Effector memory CD8-positive, alpha-beta T cell (primary cell): ENCODE measurements around the gene C16orf87.

Experiments used
- ATAC-seq: fragments of 150-1000 bp; cut with Tn5 transposase; replicated peaks from 2 replicates; pipeline ENCODE4 v1.10.0; 2021; ENCODE audit warnings: mild to moderate bottlenecking, moderate library complexity
- DNase-seq, 3 experiments: peaks; one replicate each; pipeline ENCODE4 v3.0.0; 2021
- H3K27ac Mint-ChIP-seq, 2 donors: one replicate each; pipeline ENCODE4 v1.8.0; 2022; ENCODE audit warnings: mild to moderate bottlenecking in 2 of 2, mixed read lengths in 2 of 2, moderate library complexity in 2 of 2
- H3K27me3 Mint-ChIP-seq, 2 donors: one replicate each; pipeline ENCODE4 v1.8.0; 2022; ENCODE audit warnings: mixed read lengths in 2 of 2
- H3K36me3 Mint-ChIP-seq: one replicate; pipeline ENCODE4 v1.8.0; 2022; ENCODE audit warnings: mild to moderate bottlenecking, moderate library complexity, mixed read lengths; ENCODE audit not compliant: insufficient read depth
- H3K4me1 Mint-ChIP-seq, 2 donors: one replicate each; pipeline ENCODE4 v1.8.0; 2022; ENCODE audit warnings: low read depth in 2 of 2, mixed read lengths in 2 of 2
- H3K4me3 Mint-ChIP-seq, 2 donors: one replicate each; pipeline ENCODE4 v1.8.0; 2022; ENCODE audit warnings: mild to moderate bottlenecking in 2 of 2, mixed read lengths in 2 of 2, moderate library complexity in 2 of 2
- H3K9me3 Mint-ChIP-seq, 2 donors: one replicate each; pipeline ENCODE4 v1.8.0; 2022; ENCODE audit warnings: mixed read lengths in 2 of 2

The C16orf87 gene

DNA sequence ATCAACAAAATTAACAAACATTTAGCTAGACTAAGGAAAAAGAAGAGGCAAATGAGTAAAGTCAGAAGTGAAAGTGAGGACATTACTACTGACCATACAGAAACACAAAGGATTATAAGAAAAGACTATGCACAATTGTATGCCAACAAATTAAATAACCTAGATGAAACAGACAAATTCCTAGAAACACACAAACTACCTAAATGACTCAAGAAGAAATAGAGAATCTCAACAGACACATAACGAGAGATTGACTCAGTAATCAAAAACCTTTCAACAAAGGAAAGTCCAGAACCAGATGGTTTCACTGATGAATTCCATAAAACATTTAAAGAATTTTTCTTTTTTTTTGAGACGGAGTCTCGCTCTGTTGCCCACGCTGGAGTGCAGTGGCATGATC lies 47.2 kb downstream of the C16orf87 start:
- H3K9me3 Mint-ChIP-seq, result peaks cover 0 to 12% of the 10 kb centered on the region in 2 donors

DNA sequence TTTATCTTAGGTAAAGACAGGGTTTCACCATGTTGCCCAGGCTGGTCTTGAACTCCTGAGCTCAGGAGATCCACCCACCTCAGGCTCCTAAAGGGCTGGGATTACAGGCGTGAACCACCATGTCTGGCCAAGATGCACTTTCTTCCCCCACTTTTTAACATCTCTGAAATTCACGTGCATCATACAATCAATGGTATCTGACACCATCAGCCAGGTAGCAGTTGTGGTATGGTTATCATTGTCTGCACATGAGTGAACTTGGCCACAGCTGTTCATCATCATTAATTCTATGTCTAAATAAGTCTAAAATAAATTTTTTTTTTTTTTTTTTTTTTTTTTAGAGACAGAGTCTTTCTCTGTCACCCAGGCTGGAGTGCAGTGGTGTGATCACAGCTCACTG lies 48.7 kb downstream of the C16orf87 start:
- H3K36me3 Mint-ChIP-seq, result no peaks in the 10 kb centered on the region
- no peak for DNase-seq
- H3K27me3 Mint-ChIP-seq, result no peaks in the 10 kb centered on the region
- H3K27ac Mint-ChIP-seq, result no peak overlapping the region
- ATAC-seq, result no peak
- H3K4me3 Mint-ChIP-seq, result no peak overlapping the region
- no peaks in the 10 kb centered on the region for H3K4me1 Mint-ChIP-seq
- peaks cover 0 to 12% of the 10 kb centered on the region in 2 donors for H3K9me3 Mint-ChIP-seq

More for the DNA sequence above, 47.2 kb downstream of the C16orf87 start:
- Mint-ChIP-seq H3K4me1 (no peaks in the 10 kb centered on the region), H3K27ac (no peak overlapping the region), H3K36me3 (no peaks in the 10 kb centered on the region), H3K4me3 (no peak overlapping the region), H3K27me3 (no peaks in the 10 kb centered on the region)
- ATAC-seq (no peak), DNase-seq (no peak)

DNA sequence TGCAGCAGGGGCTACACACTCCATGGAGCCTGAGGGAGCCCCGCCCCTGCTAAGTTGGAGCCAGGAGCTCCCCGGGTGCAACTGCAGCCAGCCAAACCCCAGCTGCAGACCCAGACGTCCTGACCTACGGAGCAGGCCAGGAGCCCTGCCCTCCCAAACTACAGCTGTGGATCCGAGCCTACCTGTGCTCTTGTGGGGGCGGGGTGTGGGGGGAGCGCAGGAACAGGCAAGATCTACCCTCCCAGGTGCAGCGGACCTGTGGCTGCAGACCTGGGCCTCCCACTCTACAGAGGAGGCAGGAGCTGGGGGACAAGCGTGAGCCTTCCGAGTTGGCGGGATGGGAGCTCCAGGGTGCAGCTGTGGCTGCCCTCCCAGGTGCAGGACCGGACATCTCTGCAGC lies 53.2 kb downstream of the C16orf87 start:
- Mint-ChIP-seq H3K36me3 (no peaks in the 10 kb centered on the region), H3K9me3 (no peaks in the 10 kb centered on the region), H3K27ac (no peak overlapping the region), H3K27me3 (peaks cover 0 to 8% of the 10 kb centered on the region in 2 donors), H3K4me1 (no peaks in the 10 kb centered on the region), H3K4me3 (no peak overlapping the region)
- DNase-seq (no peak), ATAC-seq (no peak)

DNA sequence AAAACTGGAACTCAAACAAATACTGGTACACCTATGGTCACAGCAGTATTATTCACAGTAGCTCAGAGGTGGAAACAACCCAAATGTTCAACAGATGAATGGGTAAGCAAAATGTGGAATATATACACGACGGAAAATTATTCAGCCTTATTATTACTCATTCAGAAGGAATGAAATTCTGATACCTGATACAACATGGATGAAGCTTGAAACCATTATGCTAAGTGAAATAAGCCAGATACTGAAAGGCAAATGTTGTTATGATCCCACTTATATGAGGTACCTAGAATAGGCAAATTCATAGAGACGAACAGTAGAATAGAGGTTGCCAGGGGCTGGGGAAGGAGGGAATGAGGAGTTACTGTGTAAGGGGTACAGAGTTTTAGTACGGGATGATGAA lies 55.8 kb downstream of the C16orf87 start:
- Mint-ChIP-seq H3K4me3 (no peak overlapping the region), H3K36me3 (no peaks in the 10 kb centered on the region), H3K4me1 (no peaks in the 10 kb centered on the region), H3K27me3 (peaks cover 7 to 8% of the 10 kb centered on the region in 2 donors), H3K27ac (no peak overlapping the region), H3K9me3 (no peaks in the 10 kb centered on the region)
- DNase-seq (no peak), ATAC-seq (no peak)

DNA sequence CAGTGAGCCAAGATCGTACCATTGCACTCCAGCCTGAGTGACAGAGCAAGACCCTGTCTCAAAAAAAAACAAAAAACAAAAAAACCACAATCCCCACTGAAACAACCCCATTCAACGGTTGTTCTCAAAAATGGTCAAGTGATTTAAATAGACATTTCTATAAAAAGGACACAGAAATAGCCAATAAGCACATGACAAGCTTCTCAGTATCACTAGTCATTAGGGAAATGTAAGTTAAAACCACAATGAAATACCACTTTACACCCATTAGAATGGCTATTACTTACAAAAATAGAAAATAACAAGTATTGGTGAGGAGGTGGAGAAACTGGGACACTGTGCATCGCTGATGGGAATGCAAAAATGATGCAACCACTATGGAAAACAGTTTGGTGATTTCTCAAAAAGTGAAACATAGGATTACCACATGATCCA lies 56.2 kb downstream of the C16orf87 start:
- no peak overlapping the region for H3K4me3 Mint-ChIP-seq
- no peak for ATAC-seq
- no peaks in the 10 kb centered on the region for H3K9me3 Mint-ChIP-seq
- no peak overlapping the region for H3K27ac Mint-ChIP-seq
- no peaks in the 10 kb centered on the region for H3K4me1 Mint-ChIP-seq
- DNase-seq, result no peak
- no peaks in the 10 kb centered on the region for H3K36me3 Mint-ChIP-seq
- H3K27me3 Mint-ChIP-seq, result peaks cover 7 to 8% of the 10 kb centered on the region in 2 donors

DNA sequence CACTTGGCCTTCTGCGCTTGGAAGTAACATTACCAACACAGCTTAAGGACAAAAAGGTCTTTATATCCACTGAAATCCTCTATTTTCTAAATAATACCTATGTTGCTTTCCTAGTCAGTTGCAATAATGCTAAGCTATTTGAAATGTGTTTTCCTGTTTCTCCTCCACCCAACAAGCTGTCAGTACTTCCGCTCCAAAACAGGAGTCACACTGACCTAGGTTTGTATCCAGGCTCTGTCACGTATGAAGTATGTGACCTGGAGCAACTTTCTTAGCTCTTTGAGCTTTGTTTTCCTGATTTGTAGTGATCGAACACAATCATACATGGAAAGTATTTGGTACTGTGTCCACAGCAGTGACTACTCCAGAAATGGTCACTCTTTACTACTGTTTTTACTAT lies 58.5 kb downstream of the C16orf87 start:
- H3K27me3 Mint-ChIP-seq, result peaks cover 7 to 8% of the 10 kb centered on the region in 2 donors
- no peaks in the 10 kb centered on the region for H3K9me3 Mint-ChIP-seq
- no peak overlapping the region for H3K27ac Mint-ChIP-seq
- no peak overlapping the region for H3K4me3 Mint-ChIP-seq
- no peaks in the 10 kb centered on the region for H3K4me1 Mint-ChIP-seq
- no peaks in the 10 kb centered on the region for H3K36me3 Mint-ChIP-seq
- DNase-seq (no peak), ATAC-seq (no peak)

DNA sequence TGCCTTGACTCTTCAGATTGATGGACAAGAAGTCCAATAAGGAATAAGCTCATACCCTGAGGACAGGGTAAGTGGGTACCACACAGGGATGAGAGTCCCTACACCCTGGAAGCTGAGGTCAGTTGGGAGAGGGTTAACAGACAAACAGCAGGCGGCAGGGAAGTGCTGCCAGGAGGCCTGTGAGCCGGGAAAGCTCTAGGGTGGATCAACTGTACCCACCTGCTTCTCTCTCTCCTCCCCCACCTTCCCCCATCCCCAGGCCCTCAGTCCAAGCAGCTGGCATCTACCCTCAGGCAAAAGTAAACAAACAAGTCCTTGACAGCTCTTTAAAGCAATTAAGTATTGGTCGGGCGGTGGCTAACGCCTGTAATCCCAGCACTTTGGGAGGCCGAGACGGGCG lies 62.2 kb downstream of the C16orf87 start:
- Mint-ChIP-seq H3K36me3 (no peaks in the 10 kb centered on the region), H3K27ac (no peak overlapping the region), H3K4me3 (no peak overlapping the region)

DNA sequence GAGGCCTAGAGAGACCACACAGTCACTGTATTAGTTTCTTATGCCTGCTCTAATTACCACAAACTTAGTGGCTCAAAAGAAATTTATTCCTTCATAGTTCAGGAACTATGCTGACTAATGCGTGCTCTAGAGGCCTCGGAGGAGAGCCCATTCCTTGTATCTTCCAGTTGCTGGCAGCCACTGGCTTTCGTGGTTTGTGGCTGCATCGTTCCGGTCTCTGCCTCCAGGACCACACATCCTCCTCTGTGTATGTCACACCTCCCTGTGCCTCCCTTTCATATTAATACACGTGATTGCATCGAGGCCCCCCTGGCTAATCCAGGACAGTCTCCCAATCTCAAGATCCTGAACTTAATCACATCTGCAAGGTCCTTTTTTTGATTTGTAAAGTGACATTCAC lies 65.9 kb downstream of the C16orf87 start:
- no peak overlapping the region for H3K27ac Mint-ChIP-seq
- H3K27me3 Mint-ChIP-seq, result peaks cover 7 to 16% of the 10 kb centered on the region in 2 donors
- ATAC-seq (no peak), DNase-seq (no peak)
- H3K4me1 Mint-ChIP-seq, result peaks cover 0 to 2% of the 10 kb centered on the region in 2 donors
- H3K9me3 Mint-ChIP-seq, result no peaks in the 10 kb centered on the region
- H3K36me3 Mint-ChIP-seq, result peaks cover 4% of the 10 kb centered on the region
- no peak overlapping the region for H3K4me3 Mint-ChIP-seq

More for the DNA sequence above, 62.2 kb downstream of the C16orf87 start:
- DNase-seq (no peak), ATAC-seq (no peak)
- H3K27me3 Mint-ChIP-seq, result peaks cover 0 to 7% of the 10 kb centered on the region in 2 donors
- H3K9me3 Mint-ChIP-seq, result no peaks in the 10 kb centered on the region
- H3K4me1 Mint-ChIP-seq, result peaks cover 0 to 2% of the 10 kb centered on the region in 2 donors

DNA sequence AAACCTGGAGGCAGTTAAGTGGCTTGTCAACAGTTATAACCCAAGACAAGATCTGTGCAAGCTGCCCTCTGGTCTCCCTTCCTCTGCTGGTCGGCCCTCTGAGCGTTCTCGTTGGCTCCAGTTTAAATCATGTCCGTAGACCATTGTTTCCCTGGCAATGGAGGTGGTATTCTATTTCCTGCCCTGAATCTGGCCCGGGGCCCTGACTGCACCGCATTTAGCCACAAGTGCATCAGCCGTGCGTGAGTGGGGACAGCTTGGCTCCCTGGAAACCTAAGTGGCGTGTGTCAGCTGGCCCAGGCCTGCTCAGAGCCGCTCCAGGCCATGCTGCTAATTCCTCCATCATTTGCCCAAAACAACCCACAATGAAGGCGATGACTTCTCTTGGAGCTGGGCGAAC lies 67.8 kb downstream of the C16orf87 start:
- peaks cover 0 to 2% of the 10 kb centered on the region in 2 donors for H3K4me1 Mint-ChIP-seq
- no peaks in the 10 kb centered on the region for H3K9me3 Mint-ChIP-seq
- peaks cover 10 to 35% of the 10 kb centered on the region in 2 donors for H3K27me3 Mint-ChIP-seq
- H3K36me3 Mint-ChIP-seq, result peaks cover 4% of the 10 kb centered on the region
- ATAC-seq, result no peak
- H3K27ac Mint-ChIP-seq, result no peak overlapping the region
- no peak overlapping the region for H3K4me3 Mint-ChIP-seq
- DNase-seq, result no peak

DNA sequence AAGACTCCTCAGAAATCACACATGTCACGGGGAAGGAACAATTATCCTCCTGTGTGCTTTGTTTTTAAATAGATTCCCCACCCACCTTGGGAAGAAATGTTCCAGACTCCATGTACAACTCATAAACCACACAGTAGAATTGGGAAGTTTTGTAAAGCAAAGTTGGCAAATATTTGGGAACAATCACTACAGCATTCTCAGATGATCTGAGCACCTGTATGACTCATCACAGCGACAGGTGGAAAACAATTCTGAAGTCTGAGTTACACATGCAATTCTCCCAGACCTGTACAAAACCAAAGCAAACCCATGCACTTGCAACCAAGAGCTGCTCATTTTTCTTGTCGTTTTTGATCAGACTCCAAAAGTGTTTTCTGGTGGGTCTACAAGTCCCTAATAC lies 68.4 kb downstream of the C16orf87 start:
- Mint-ChIP-seq H3K27me3 (peaks cover 11 to 41% of the 10 kb centered on the region in 2 donors), H3K27ac (no peak overlapping the region), H3K9me3 (no peaks in the 10 kb centered on the region), H3K4me3 (no peak overlapping the region), H3K4me1 (peaks cover 0 to 2% of the 10 kb centered on the region in 2 donors), H3K36me3 (peaks cover 4% of the 10 kb centered on the region)
- DNase-seq (no peak), ATAC-seq (no peak)

DNA sequence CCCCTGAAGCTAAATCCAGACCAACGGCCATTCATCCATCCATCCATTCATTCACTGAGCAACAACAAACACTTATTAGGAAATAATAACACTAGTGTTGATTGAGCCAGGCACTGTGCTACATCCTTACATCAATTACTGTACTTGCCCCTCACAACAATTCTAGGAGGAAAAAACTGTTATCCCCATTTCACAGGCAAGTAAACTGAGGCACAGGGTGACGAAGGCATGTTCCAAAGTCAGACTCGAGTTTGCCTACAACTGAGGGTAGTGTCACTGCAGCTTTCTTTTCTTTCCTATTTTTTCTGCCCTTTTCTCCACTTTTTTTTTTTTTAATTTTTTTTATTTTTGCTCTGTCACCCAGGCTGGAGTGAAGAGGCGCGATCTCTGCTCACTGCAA lies 71.7 kb downstream of the C16orf87 start:
- no peaks in the 10 kb centered on the region for H3K4me1 Mint-ChIP-seq
- no peak for ATAC-seq
- peaks cover 11 to 51% of the 10 kb centered on the region in 2 donors for H3K27me3 Mint-ChIP-seq
- H3K36me3 Mint-ChIP-seq, result peaks cover 4% of the 10 kb centered on the region
- no peak overlapping the region for H3K27ac Mint-ChIP-seq
- no peak overlapping the region for H3K4me3 Mint-ChIP-seq
- no peaks in the 10 kb centered on the region for H3K9me3 Mint-ChIP-seq
- no peak for DNase-seq

DNA sequence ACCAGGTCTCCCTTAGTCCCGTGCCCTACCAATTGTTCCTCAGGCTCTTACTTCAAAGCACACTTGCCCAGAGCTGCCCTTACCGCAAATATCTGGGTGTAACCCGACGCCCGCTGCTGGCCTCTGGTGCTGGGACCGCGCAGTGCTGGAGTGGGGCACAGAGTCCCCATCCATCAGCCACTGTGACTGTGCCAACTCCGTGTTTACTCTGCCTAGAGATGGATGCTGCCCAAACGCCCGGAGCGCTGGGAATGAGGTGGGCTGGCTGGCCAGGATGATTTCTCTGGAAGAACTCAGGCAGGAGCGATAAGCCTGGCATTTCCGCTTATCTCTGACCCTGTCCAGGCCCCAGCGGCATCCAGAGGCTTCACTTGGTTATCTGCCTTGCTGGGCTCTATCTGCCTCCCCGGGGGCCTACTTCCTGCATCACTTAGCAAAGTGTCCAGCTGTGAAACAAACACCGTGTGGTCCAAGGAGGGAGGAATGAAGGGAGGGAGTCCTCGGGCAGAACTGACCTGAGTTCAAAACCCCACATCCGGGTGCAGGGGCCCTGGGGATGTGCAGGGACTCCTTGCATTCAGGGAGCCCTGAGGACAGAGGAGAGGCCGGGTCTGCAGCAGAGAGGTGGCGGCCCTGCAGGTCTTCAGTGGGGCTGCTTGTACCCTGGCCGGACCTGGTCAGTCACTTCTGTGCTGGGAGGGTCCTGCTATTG lies 73.5 kb downstream of the C16orf87 start:
- Mint-ChIP-seq H3K27ac (no peak overlapping the region), H3K27me3 (peaks cover 11 to 51% of the 10 kb centered on the region in 2 donors)
- no peak for ATAC-seq

DNA sequence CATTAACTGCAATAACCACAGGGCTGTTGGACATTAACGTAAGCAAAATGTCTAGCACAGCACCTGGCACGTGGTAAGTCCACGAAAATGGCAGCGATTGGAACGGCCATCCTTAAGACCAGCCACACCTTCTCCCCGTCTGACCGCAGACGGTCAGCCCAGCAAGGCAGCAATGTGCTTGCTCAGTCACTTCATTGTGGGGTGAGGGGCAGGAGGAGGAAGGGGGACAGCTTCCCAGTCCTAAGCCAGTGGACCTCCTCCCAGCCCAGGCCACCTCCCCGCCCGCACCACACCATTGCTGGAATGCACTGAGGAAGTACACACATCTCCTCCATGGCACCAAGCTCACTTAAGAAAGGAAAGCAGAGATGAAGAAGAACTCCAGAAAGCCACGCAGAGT lies 74.2 kb downstream of the C16orf87 start:
- DNase-seq, result no peak
- Mint-ChIP-seq H3K4me3 (no peak overlapping the region), H3K9me3 (no peaks in the 10 kb centered on the region), H3K27me3 (peaks cover 11 to 51% of the 10 kb centered on the region in 2 donors), H3K4me1 (no peaks in the 10 kb centered on the region), H3K27ac (no peak overlapping the region), H3K36me3 (peaks cover 4% of the 10 kb centered on the region)
- ATAC-seq, result no peak

More for the DNA sequence above, 73.5 kb downstream of the C16orf87 start:
- DNase-seq, result no peak
- Mint-ChIP-seq H3K4me1 (no peaks in the 10 kb centered on the region), H3K9me3 (no peaks in the 10 kb centered on the region), H3K4me3 (no peak overlapping the region), H3K36me3 (peaks cover 4% of the 10 kb centered on the region)

DNA sequence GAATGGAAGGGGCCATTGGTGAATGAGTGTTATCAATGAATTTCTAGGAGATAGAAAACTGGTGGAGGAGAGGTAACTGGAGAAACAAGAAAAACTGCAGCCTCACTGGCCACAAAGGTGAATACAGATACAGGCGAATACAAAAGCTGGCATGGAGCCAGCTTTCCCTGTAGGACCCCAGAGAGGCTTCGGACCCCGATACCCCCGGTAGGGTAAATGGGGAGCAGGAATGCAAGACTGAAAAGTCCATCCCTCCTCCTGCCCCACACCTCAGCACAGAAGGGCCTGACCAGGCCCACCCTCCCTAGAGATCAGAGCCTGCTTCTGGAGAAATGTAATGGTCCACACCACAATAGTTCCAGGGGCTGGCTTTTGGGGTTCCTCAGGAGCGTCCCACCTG lies 78.0 kb downstream of the C16orf87 start:
- peaks cover 0 to 1% of the 10 kb centered on the region in 2 donors for H3K4me1 Mint-ChIP-seq
- no peak overlapping the region for H3K27ac Mint-ChIP-seq
- H3K36me3 Mint-ChIP-seq, result no peaks in the 10 kb centered on the region
- ATAC-seq (no peak), DNase-seq (no peak)
- H3K27me3 Mint-ChIP-seq, result peaks cover 0 to 28% of the 10 kb centered on the region in 2 donors
- H3K4me3 Mint-ChIP-seq, result no peak overlapping the region
- H3K9me3 Mint-ChIP-seq, result no peaks in the 10 kb centered on the region
